SK-N-SH treated with all-trans-retinoic acid at 6 μM for 48 hours (cell line): ENCODE measurements around the gene SEC16A.

Experiments used
- ATAC-seq: fragments of 200-7000 bp; cut with Tn5 transposase; 3 replicates; pipeline ENCODE4 v1.9.1; 2020; ENCODE audit warnings: mild to moderate bottlenecking, moderate library complexity
- ARNTL ChIP-seq: fragments of 450-650 bp; formaldehyde crosslinking; IDR thresholded peaks from 2 replicates; pipeline ENCODE4 v1.5.0; 2020; ENCODE audit warnings: low read depth, mild to moderate bottlenecking, moderate library complexity, borderline replicate concordance
- CSDC2 ChIP-seq: fragments of 250-450 bp; sonication (Bioruptor Pico); IDR thresholded peaks from 2 replicates; pipeline ENCODE4 v1.5.0; 2020; ENCODE audit warnings: mild to moderate bottlenecking, moderate library complexity
- ESRRG ChIP-seq: fragments of 250-450 bp; sonication (Bioruptor Pico); IDR thresholded peaks from 2 replicates; pipeline ENCODE4 v1.6.1; 2021; ENCODE audit warnings: mild to moderate bottlenecking
- GLIS3 ChIP-seq: fragments of 250-450 bp; sonication (Bioruptor Pico); IDR thresholded peaks from 2 replicates; pipeline ENCODE4 v1.5.0; 2020; ENCODE audit warnings: mild to moderate bottlenecking, moderate library complexity
- ISL1 ChIP-seq: fragments of 250-450 bp; sonication (Bioruptor Pico); IDR thresholded peaks from 2 replicates; pipeline ENCODE4 v2.1.2; 2022; ENCODE audit warnings: mild to moderate bottlenecking, moderate library complexity
- OSR1 ChIP-seq: fragments of 250-450 bp; sonication (Bioruptor Pico); IDR thresholded peaks from 2 replicates; pipeline ENCODE4 v1.8.0; 2022; ENCODE audit warnings: moderate library complexity, mild to moderate bottlenecking, inconsistent platforms
- PATZ1 ChIP-seq: fragments of 250-450 bp; sonication (Bioruptor Pico); IDR thresholded peaks from 2 replicates; pipeline ENCODE4 v1.8.0; 2020; ENCODE audit warnings: mild to moderate bottlenecking, moderate library complexity, borderline replicate concordance
- POU6F1 ChIP-seq: fragments of 250-450 bp; sonication (Bioruptor Pico); IDR thresholded peaks from 2 replicates; pipeline ENCODE4 v1.8.0; 2021; ENCODE audit warnings: low read depth, mild to moderate bottlenecking, moderate library complexity, borderline replicate concordance
- PPARA ChIP-seq: fragments of 250-450 bp; sonication (Bioruptor Pico); IDR thresholded peaks from 2 replicates; pipeline ENCODE4 v1.5.0; 2020; ENCODE audit warnings: mild to moderate bottlenecking, borderline replicate concordance
- RARB ChIP-seq: fragments of 250-450 bp; sonication (Bioruptor Pico); IDR thresholded peaks from 2 replicates; pipeline ENCODE4 v1.8.0; 2021; ENCODE audit warnings: mild to moderate bottlenecking, moderate library complexity
- SNAI2 ChIP-seq: fragments of 250-450 bp; sonication (Bioruptor Pico); IDR thresholded peaks from 2 replicates; pipeline ENCODE4 v1.5.0; 2020; ENCODE audit warnings: mild to moderate bottlenecking, moderate library complexity
- TCF4 ChIP-seq: fragments of 250-450 bp; sonication (Bioruptor Pico); IDR thresholded peaks from 2 replicates; pipeline ENCODE4 v1.8.0; 2021; ENCODE audit warnings: mild to moderate bottlenecking, moderate library complexity, borderline replicate concordance
- TOX ChIP-seq: fragments of 250-450 bp; sonication (Bioruptor Pico); IDR thresholded peaks from 2 replicates; pipeline ENCODE4 v1.8.0; 2021; ENCODE audit warnings: mild to moderate bottlenecking, moderate library complexity, borderline replicate concordance
- TSHZ2 ChIP-seq: fragments of 250-450 bp; sonication (Bioruptor Pico); IDR thresholded peaks from 2 replicates; pipeline ENCODE4 v1.5.0; 2020; ENCODE audit warnings: mild to moderate bottlenecking, moderate library complexity
- ZC3H10 ChIP-seq: fragments of 250-450 bp; sonication (Bioruptor Pico); IDR thresholded peaks from 2 replicates; pipeline ENCODE4 v1.5.1; 2021; ENCODE audit warnings: mild to moderate bottlenecking, moderate library complexity
- ZFP30 ChIP-seq: fragments of 450-650 bp; formaldehyde crosslinking; IDR thresholded peaks from 2 replicates; pipeline ENCODE4 v1.5.0; 2022; ENCODE audit warnings: mild to moderate bottlenecking, moderate library complexity
- ZNF565 ChIP-seq: fragments of 450-650 bp; formaldehyde crosslinking; conservative IDR thresholded peaks from 2 replicates; pipeline ENCODE4 v1.5.0; 2020; ENCODE audit warnings: low read depth, mild to moderate bottlenecking, moderate library complexity
- ZNF8 ChIP-seq: fragments of 450-650 bp; formaldehyde crosslinking; IDR thresholded peaks from 2 replicates; pipeline ENCODE4 v1.5.0; 2020; ENCODE audit warnings: mild to moderate bottlenecking, moderate library complexity
- TF ChIP-seq, protein P1 (sequence below): fragments of 250-450 bp; sonication (Bioruptor Pico); IDR thresholded peaks from 2 replicates; pipeline ENCODE4 v1.5.1; 2021; ENCODE audit warnings: mild to moderate bottlenecking, moderate library complexity

The SEC16A gene

DNA sequence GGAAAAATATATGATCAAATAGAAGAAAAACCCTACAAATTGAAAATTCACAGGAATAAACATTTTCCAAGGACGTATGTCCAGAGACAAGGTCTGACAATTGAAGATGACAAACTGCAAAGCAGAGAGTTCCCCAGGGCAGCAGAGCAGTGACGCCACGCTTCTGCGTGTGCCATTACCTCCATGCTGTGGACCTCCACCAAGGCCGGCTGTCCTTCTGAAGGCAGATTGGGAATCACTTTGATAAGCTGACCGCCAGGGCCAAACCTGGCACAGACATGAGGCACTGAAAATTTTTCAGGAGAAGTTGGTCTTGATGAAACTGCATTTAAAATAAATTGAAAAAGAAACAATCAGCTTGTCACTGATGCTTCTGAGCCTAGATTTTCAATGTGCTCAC is 18.6 kb downstream of the SEC16A start (continued):
- TF ChIP-seq TSHZ2 (no peak), TOX (CRISPR knock-in tag) (no peak), RARB (no peak), CSDC2 (CRISPR knock-in tag) (no peak), ZNF565 (CRISPR knock-in tag) (no peak), PPARA (CRISPR knock-in tag) (no peak), OSR1 (CRISPR knock-in tag) (no peak), TCF4 (no peak), ZFP30 (CRISPR knock-in tag) (no peak), ZNF8 (CRISPR knock-in tag) (no peak), GLIS3 (CRISPR knock-in tag) (no peak)

DNA sequence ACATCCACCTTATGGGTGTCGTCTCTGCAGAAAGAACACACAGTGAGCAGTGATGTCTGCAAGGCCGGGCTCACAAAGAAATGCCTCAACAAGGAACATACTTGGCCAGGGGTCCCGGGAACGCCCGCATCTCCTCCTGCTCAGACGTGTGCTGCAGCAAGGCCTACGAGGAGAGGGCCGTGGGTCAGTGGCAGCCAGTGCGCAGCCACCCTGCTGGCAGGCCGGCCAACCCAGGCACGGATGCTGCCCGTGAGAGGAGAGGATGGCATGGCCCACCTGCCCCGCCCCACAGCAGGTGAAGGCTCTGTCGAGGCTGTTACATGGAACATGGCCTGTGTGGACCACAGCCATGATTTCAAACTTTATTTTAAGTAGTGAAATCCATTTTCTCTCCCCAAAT is 19.3 kb downstream of the SEC16A start:
- TF ChIP-seq ISL1 (CRISPR knock-in tag) = no peak
- TF ChIP-seq ZFP30 (CRISPR knock-in tag) = no peak
- TF ChIP-seq OSR1 (CRISPR knock-in tag) = no peak
- no peak for TF ChIP-seq RARB
- TF ChIP-seq ZC3H10 (CRISPR knock-in tag) = no peak
- TF ChIP-seq ZNF565 (CRISPR knock-in tag) = no peak
- no peak for TF ChIP-seq CSDC2 (CRISPR knock-in tag)
- TF ChIP-seq, protein P1, sequence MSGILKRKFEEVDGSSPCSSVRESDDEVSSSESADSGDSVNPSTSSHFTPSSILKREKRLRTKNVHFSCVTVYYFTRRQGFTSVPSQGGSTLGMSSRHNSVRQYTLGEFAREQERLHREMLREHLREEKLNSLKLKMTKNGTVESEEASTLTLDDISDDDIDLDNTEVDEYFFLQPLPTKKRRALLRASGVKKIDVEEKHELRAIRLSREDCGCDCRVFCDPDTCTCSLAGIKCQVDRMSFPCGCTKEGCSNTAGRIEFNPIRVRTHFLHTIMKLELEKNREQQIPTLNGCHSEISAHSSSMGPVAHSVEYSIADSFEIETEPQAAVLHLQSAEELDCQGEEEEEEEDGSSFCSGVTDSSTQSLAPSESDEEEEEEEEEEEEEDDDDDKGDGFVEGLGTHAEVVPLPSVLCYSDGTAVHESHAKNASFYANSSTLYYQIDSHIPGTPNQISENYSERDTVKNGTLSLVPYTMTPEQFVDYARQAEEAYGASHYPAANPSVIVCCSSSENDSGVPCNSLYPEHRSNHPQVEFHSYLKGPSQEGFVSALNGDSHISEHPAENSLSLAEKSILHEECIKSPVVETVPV (CRISPR knock-in tag) = no peak
- no peak for TF ChIP-seq SNAI2 (CRISPR knock-in tag)
- TF ChIP-seq PATZ1 (CRISPR knock-in tag) = no peak
- no peak for TF ChIP-seq ZNF8 (CRISPR knock-in tag)
- TF ChIP-seq TSHZ2 = no peak
- TF ChIP-seq POU6F1 = no peak
- TF ChIP-seq ARNTL (CRISPR knock-in tag) = no peak
- TF ChIP-seq ESRRG = no peak
- ATAC-seq = no peak

DNA sequence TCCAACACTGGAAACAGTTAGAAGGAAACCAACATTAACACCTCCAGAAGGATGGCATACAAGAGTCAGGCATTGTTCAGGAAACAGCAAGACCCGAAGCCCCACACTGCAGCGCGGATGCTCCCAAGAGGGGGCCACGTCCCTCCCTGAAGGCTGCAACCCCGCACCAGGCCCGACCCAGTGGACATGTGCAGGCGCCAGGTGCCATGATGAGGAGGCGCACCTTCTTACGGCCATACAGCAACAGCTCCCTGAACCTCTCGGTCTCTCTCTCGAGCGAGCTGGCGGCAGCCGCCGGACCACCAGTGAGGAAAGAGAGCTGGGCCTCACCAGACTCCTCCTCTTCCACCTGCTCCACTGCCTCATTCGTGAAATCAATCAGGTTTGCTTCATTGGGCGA is 20.2 kb downstream of the SEC16A start:
- no peak for ATAC-seq
- no peak for TF ChIP-seq CSDC2 (CRISPR knock-in tag)
- no peak for TF ChIP-seq GLIS3 (CRISPR knock-in tag)
- TF ChIP-seq ARNTL (CRISPR knock-in tag) = no peak
- TF ChIP-seq RARB = no peak
